Measurements from ENCODE around the gene NIT2. TPM values are rescaled to one million over a fixed set of nuclear protein-coding genes. Genes with fewer than 3 reads are reported as not detected.

NIT2 gene
- total RNA-seq, 3 donors from 2014 or later: 27.0 to 35.9 (median 28.2) TPM

GRCh38 chr3:100358413-100358812 lies 23.9 kb downstream of the NIT2 start:
- Histone ChIP-seq H3K9me3 (no peaks in the 10 kb centered on the region), H3K4me3 (no peak overlapping the region), H3K36me3 (ENCODE audit: low read depth) (no peaks in the 10 kb centered on the region), H3K4me1 (ENCODE audit: low read depth) (no peaks in the 10 kb centered on the region)
- no peak for TF ChIP-seq CTCF (IDR thresholded peaks at IDR 0.05)
- intact Hi-C loops (cut with DNase I, micrococcal nuclease): no loop called here
- no peak for DNase-seq
- ATAC-seq: no peak

- H3K9me3 ChIP-seq: no peaks in the 10 kb centered on the region
- TF ChIP-seq CTCF (IDR thresholded peaks at IDR 0.05): no peak
- H3K4me3 ChIP-seq: no peak overlapping the region
- intact Hi-C loops (cut with DNase I, micrococcal nuclease): no loop called here
- no peaks in the 10 kb centered on the region for H3K4me1 ChIP-seq (ENCODE audit: low read depth)
- no peak for ATAC-seq
- no peaks in the 10 kb centered on the region for H3K36me3 ChIP-seq (ENCODE audit: low read depth)
- DNase-seq: no peak
Measured at GRCh38 chr3:100359035-100359434, 24.5 kb downstream of the NIT2 start.

- no peak for ATAC-seq
- Histone ChIP-seq H3K4me3 (no peak overlapping the region), H3K36me3 (ENCODE audit: low read depth) (no peaks in the 10 kb centered on the region), H3K9me3 (no peaks in the 10 kb centered on the region), H3K4me1 (ENCODE audit: low read depth) (no peaks in the 10 kb centered on the region)
- no peak for TF ChIP-seq CTCF (IDR thresholded peaks at IDR 0.05)
- intact Hi-C loops (cut with DNase I, micrococcal nuclease): no loop called here
- DNase-seq: no peak
Measured at GRCh38 chr3:100360757-100361496, 26.4 kb downstream of the NIT2 start.

GRCh38 chr3:100361897-100362296 lies 27.3 kb downstream of the NIT2 start:
- Histone ChIP-seq H3K4me3 (no peak overlapping the region), H3K36me3 (ENCODE audit: low read depth) (no peaks in the 10 kb centered on the region), H3K4me1 (ENCODE audit: low read depth) (no peaks in the 10 kb centered on the region), H3K9me3 (no peaks in the 10 kb centered on the region)
- no peak for DNase-seq
- no peak for ATAC-seq
- intact Hi-C loops (cut with DNase I, micrococcal nuclease): no loop called here
- no peak for TF ChIP-seq CTCF (IDR thresholded peaks at IDR 0.05)

- no peaks in the 10 kb centered on the region for H3K4me1 ChIP-seq (ENCODE audit: low read depth)
- no peak overlapping the region for H3K4me3 ChIP-seq
- H3K9me3 ChIP-seq: no peaks in the 10 kb centered on the region
- no peak for TF ChIP-seq CTCF (IDR thresholded peaks at IDR 0.05)
- no peaks in the 10 kb centered on the region for H3K36me3 ChIP-seq (ENCODE audit: low read depth)
- DNase-seq (no peak), ATAC-seq (no peak)
- intact Hi-C loops (cut with DNase I, micrococcal nuclease): no loop called here
Measured at GRCh38 chr3:100364421-100364820, 29.9 kb downstream of the NIT2 start.
